ENCODE measurements around the gene PAIP2. TPM values are rescaled to one million over a fixed set of nuclear protein-coding genes. Genes with fewer than 3 reads are reported as not detected.

Gene PAIP2
- total RNA-seq, 2 donors from 2014 or later, result 53.9 to 65.6 TPM

GRCh38 chr5:139399501-139400121 is 58.0 kb downstream of the PAIP2 start:
- Histone ChIP-seq H3K27ac (no peak overlapping the region), H3K27me3 (replicated peaks; ENCODE audit: insufficient read depth) (no peaks in the 10 kb centered on the region), H3K36me3 (no peaks in the 10 kb centered on the region), H3K9me3 (no peaks in the 10 kb centered on the region), H3K4me1 (ENCODE audit: control insufficient read depth in 1 of 2, low read depth in 2 of 2) (peaks cover 4 to 29% of the 10 kb centered on the region in 2 donors), H3K4me3 (no peak overlapping the region)
- ATAC-seq (ENCODE audit: insufficient number of reproducible peaks, low FRiP score, low read depth) (no peak), DNase-seq (ENCODE audit: low spot score) (no peak)
- no peak for TF ChIP-seq CTCF (IDR thresholded peaks at IDR 0.05)

GRCh38 chr5:139401546-139401945 is 59.9 kb downstream of the PAIP2 start:
- TF ChIP-seq CTCF (IDR thresholded peaks at IDR 0.05), result no peak
- no peaks in the 10 kb centered on the region for H3K9me3 ChIP-seq
- DNase-seq (ENCODE audit: low spot score) (no peak), ATAC-seq (ENCODE audit: insufficient number of reproducible peaks, low FRiP score, low read depth) (no peak)
- H3K4me3 ChIP-seq, result no peak overlapping the region
- no peaks in the 10 kb centered on the region for H3K27me3 ChIP-seq (replicated peaks; ENCODE audit: insufficient read depth)
- peaks cover 4 to 18% of the 10 kb centered on the region in 2 donors for H3K4me1 ChIP-seq (ENCODE audit: control insufficient read depth in 1 of 2, low read depth in 2 of 2)
- H3K36me3 ChIP-seq, result no peaks in the 10 kb centered on the region
- H3K27ac ChIP-seq, result no peak overlapping the region

- H3K27ac ChIP-seq, result peak overlapping the region; percentile 82 to 86
- H3K4me1 ChIP-seq (ENCODE audit: control insufficient read depth in 1 of 2, low read depth in 2 of 2), result peaks cover 4 to 18% of the 10 kb centered on the region in 2 donors
- ATAC-seq (ENCODE audit: insufficient number of reproducible peaks, low FRiP score, low read depth) (no peak), DNase-seq (ENCODE audit: low spot score) (no peak)
- no peak for TF ChIP-seq CTCF (IDR thresholded peaks at IDR 0.05)
- H3K27me3 ChIP-seq (replicated peaks; ENCODE audit: insufficient read depth), result no peaks in the 10 kb centered on the region
- no peak overlapping the region for H3K4me3 ChIP-seq
- no peaks in the 10 kb centered on the region for H3K9me3 ChIP-seq
- no peaks in the 10 kb centered on the region for H3K36me3 ChIP-seq
These were observed 61.0 kb downstream of the PAIP2 start for GRCh38 chr5:139402561-139403158.

GRCh38 chr5:139403418-139403786 is 61.7 kb downstream of the PAIP2 start:
- H3K36me3 ChIP-seq, result no peaks in the 10 kb centered on the region
- H3K27me3 ChIP-seq (replicated peaks; ENCODE audit: insufficient read depth), result no peaks in the 10 kb centered on the region
- DNase-seq (ENCODE audit: low spot score), result no peak
- H3K9me3 ChIP-seq, result no peaks in the 10 kb centered on the region
- peak overlapping the region; percentile 82 to 86 for H3K27ac ChIP-seq
- peaks cover 4 to 18% of the 10 kb centered on the region in 2 donors for H3K4me1 ChIP-seq (ENCODE audit: control insufficient read depth in 1 of 2, low read depth in 2 of 2)
- H3K4me3 ChIP-seq, result peak overlapping the region; percentile 67
- ATAC-seq (ENCODE audit: insufficient number of reproducible peaks, low FRiP score, low read depth), result no peak
- TF ChIP-seq CTCF (IDR thresholded peaks at IDR 0.05), result no peak

GRCh38 chr5:139403787-139404483 is 62.3 kb downstream of the PAIP2 start, which contains the start of gene SPATA24:
TSS of gene SPATA24 (minus strand) at chr5:139404089. CDS start at chr5:139404060, 29 bp downstream.
- no peak for TF ChIP-seq CTCF (IDR thresholded peaks at IDR 0.05)
- Histone ChIP-seq H3K9me3 (no peaks in the 10 kb centered on the region), H3K36me3 (no peaks in the 10 kb centered on the region), H3K4me3 (peak within 1 kb of the TSS; percentile 67), H3K27me3 (replicated peaks; ENCODE audit: insufficient read depth) (no peaks in the 10 kb centered on the region), H3K4me1 (ENCODE audit: control insufficient read depth in 1 of 2, low read depth in 2 of 2) (peaks cover 4 to 18% of the 10 kb centered on the region in 2 donors), H3K27ac (peak within 1 kb of the TSS; percentile 82 to 86)
- DNase-seq (ENCODE audit: low spot score) (peak; percentile 95), ATAC-seq (ENCODE audit: insufficient number of reproducible peaks, low FRiP score, low read depth) (peak; percentile 93)
